Upper lobe of left lung (tissue), 4 donors: ENCODE results near the gene LRRC1.

ENCODE experiments used
- CTCF ChIP-seq, 6 experiments: fragments of 450-650 bp in 4 of 6; fragments of 200-600 bp in 2 of 6; sonication (generic) in 2 of 6; IDR thresholded peaks; one replicate each; pipeline ENCODE4 v1.5.1; 2016 to 2019; ENCODE audit warnings: antibody characterized with exemption in 6 of 6
- EP300 ChIP-seq, 4 donors: sonication (generic); formaldehyde crosslinking; IDR thresholded peaks; one replicate each; pipeline ENCODE4 v1.5.1; 2017; ENCODE audit warnings: antibody characterized with exemption in 4 of 4, control low read depth in 2 of 4
- POLR2A ChIP-seq, 4 donors: fragments of 450-650 bp; IDR thresholded peaks; one replicate each; pipeline ENCODE4 v1.5.1; 2016 to 2017; ENCODE audit warnings: antibody characterized with exemption in 4 of 4, mild to moderate bottlenecking in 2 of 4
- POLR2AphosphoS5 ChIP-seq, 2 donors: sonication (generic); formaldehyde crosslinking; IDR thresholded peaks; one replicate each; pipeline ENCODE4 v1.5.1; 2017; ENCODE audit warnings: antibody characterized with exemption in 2 of 2

- TF ChIP-seq CTCF (IDR thresholded peaks at IDR 0.05) (no peak), EP300 (IDR thresholded peaks at IDR 0.05) (no peak), POLR2A (IDR thresholded peaks at IDR 0.05) (no peak), POLR2AphosphoS5 (IDR thresholded peaks at IDR 0.05) (no peak)
These were observed 112.0 kb downstream of the LRRC1 start for GRCh38 chr6:53906842-53907241.
